Neural cell (in vitro differentiated cells): ENCODE results near the gene ASCL4. TPM values are rescaled to one million over a fixed set of nuclear protein-coding genes. Genes with fewer than 3 reads are reported as not detected.

Experiments
- H2AFZ ChIP-seq: fragments of 200-600, 300-800 bp; sonication (generic), shearing (Covaris generic); 2 replicates; pipeline ENCODE4 v1.6.0; 2014; ENCODE audit warnings: low read depth, mild to moderate bottlenecking, antibody characterized with exemption, low read length, moderate library complexity
- H3F3A ChIP-seq: fragments of 200-600 bp; shearing (Covaris generic); 2 replicates; pipeline ENCODE4 v1.6.1; 2016; ENCODE audit warnings: mild to moderate bottlenecking, moderate library complexity, mixed read lengths, antibody characterized with exemption, low read length; ENCODE audit not compliant: insufficient read depth, poor library complexity, severe bottlenecking
- H3K27ac ChIP-seq: fragments of 200-600, 300-800 bp; sonication (generic), shearing (Covaris generic); 2 replicates; pipeline ENCODE4 v1.5.1; 2014; ENCODE audit warnings: mild to moderate bottlenecking, low read length, moderate library complexity
- H3K27me3 ChIP-seq: fragments of 300-800, 200-600 bp; sonication (generic), shearing (Covaris generic); 2 replicates; pipeline ENCODE4 v1.6.0; 2014; ENCODE audit warnings: mild to moderate bottlenecking, low read depth, low read length, moderate library complexity; ENCODE audit not compliant: insufficient read depth
- H3K36me3 ChIP-seq: fragments of 300-800, 200-600 bp; sonication (generic), shearing (Covaris generic); 2 replicates; pipeline ENCODE4 v1.5.1; 2014; ENCODE audit warnings: mild to moderate bottlenecking, antibody characterized with exemption, low read length, moderate library complexity; ENCODE audit not compliant: insufficient read depth
- H3K4me2 ChIP-seq: fragments of 300-800, 200-600 bp; sonication (generic), shearing (Covaris generic); 2 replicates; pipeline ENCODE4 v1.6.0; 2014; ENCODE audit warnings: mild to moderate bottlenecking, low read length
- H3K4me3 ChIP-seq: fragments of 300-800, 200-600 bp; sonication (generic), shearing (Covaris generic); 2 replicates; pipeline ENCODE4 v1.5.1; 2014; ENCODE audit warnings: mild to moderate bottlenecking, low read length, moderate library complexity
- H3K79me2 ChIP-seq: fragments of 200-600 bp; shearing (Covaris generic); replicated peaks from 2 replicates; pipeline ENCODE4 v1.6.0; 2014; ENCODE audit warnings: mild to moderate bottlenecking, low read length, moderate library complexity; ENCODE audit not compliant: insufficient read depth
- H3K9ac ChIP-seq: fragments of 300-800, 200-600 bp; sonication (generic), shearing (Covaris generic); 2 replicates; pipeline ENCODE4 v1.6.1; 2016; ENCODE audit warnings: mild to moderate bottlenecking, low read length, mixed read lengths
- H3K9me2 ChIP-seq: fragments of 200-600 bp; shearing (Covaris generic); 2 replicates; pipeline ENCODE4 v1.6.1; 2016; ENCODE audit warnings: mild to moderate bottlenecking, low read length, mixed read lengths; ENCODE audit not compliant: insufficient read depth
- H3K9me3 ChIP-seq: fragments of 200-600, 300-800 bp; sonication (generic), shearing (Covaris generic); 2 replicates; pipeline ENCODE4 v1.6.1; 2016; ENCODE audit warnings: mild to moderate bottlenecking, mixed run types, low read length, moderate library complexity, mixed read lengths
- H4K20me1 ChIP-seq: fragments of 200-600 bp; shearing (Covaris generic); 2 replicates; pipeline ENCODE4 v1.6.1; 2016; ENCODE audit warnings: mild to moderate bottlenecking, mixed run types; ENCODE audit not compliant: insufficient read depth
- EP300 ChIP-seq: fragments of 450-650 bp; conservative IDR thresholded peaks from 2 replicates; pipeline ENCODE4 v1.6.1; 2014; ENCODE audit warnings: antibody characterized with exemption, mild to moderate bottlenecking, moderate library complexity; ENCODE audit not compliant: poor library complexity, severe bottlenecking
- EZH2 ChIP-seq: fragments of 200-600, 300-800 bp; shearing (Covaris generic), sonication (generic); IDR thresholded peaks from 2 replicates; pipeline ENCODE4 v1.6.1; 2014; ENCODE audit warnings: antibody characterized with exemption, low read length, borderline replicate concordance, mild to moderate bottlenecking; ENCODE audit not compliant: insufficient read depth, poor library complexity, severe bottlenecking
- MXI1 ChIP-seq: fragments of 450-650 bp; conservative IDR thresholded peaks from 2 replicates; pipeline ENCODE4 v1.6.1; 2014; ENCODE audit warnings: antibody characterized with exemption, mild to moderate bottlenecking; ENCODE audit not compliant: poor library complexity, severe bottlenecking
- POLR2AphosphoS5 ChIP-seq: IDR thresholded peaks from 2 replicates; pipeline ENCODE4 v1.6.1; 2012
- RAD21 ChIP-seq: fragments of 450-650 bp; conservative IDR thresholded peaks from 2 replicates; pipeline ENCODE4 v1.6.1; 2014; ENCODE audit warnings: antibody characterized with exemption, mild to moderate bottlenecking, moderate library complexity
- SMC3 ChIP-seq: fragments of 450-650 bp; conservative IDR thresholded peaks from 2 replicates; pipeline ENCODE4 v1.6.1; 2014; ENCODE audit warnings: antibody characterized with exemption, mild to moderate bottlenecking, moderate library complexity; ENCODE audit not compliant: poor library complexity
- TAF1 ChIP-seq: IDR thresholded peaks from 2 replicates; pipeline ENCODE4 v1.6.1; 2012; ENCODE audit warnings: low read depth
- polyA plus RNA-seq: library from polyadenylated mRNA; depleted of rRNA; stranded (reverse); fragments of >200 nt; gene quantifications from 2 replicates; pipeline ENCODE4 v1.2.3, GENCODE V29; 2014
- TF ChIP-seq, protein P1 (sequence below): fragments of 450-650 bp; IDR thresholded peaks from 2 replicates; pipeline ENCODE4 v1.5.1; 2014; ENCODE audit warnings: antibody characterized with exemption, mild to moderate bottlenecking, moderate library complexity; ENCODE audit not compliant: poor library complexity, severe bottlenecking
- TF ChIP-seq, protein P2 (sequence below): IDR thresholded peaks from 2 replicates; pipeline ENCODE4 v1.6.1; 2012; ENCODE audit warnings: borderline replicate concordance

ASCL4 gene
- polyA plus RNA-seq, 1 donor from 2014 or later: not detected

DNA sequence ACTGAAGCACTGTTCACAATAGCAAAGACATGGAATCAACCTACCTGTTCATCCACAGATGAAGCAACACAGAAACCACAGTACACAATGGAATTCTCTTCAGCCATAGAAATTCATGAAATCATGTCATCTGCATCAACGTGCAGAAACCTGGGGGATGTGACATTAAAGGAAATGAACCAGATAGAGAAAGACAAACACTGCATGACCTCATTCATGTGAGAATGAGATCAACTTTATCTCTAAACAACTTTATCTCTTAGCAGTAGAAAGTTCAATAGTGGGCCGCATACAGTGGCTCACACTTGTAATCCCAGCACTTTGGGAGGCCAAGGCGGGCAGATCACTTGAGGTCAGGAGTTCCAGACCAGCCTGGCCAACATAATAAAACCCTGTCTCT, 19.9 kb downstream of the ASCL4 start:
- no peaks in the 10 kb centered on the region for H3K36me3 ChIP-seq
- H3K27ac ChIP-seq: no peak overlapping the region
- H3F3A ChIP-seq: no peaks in the 10 kb centered on the region
- no peak overlapping the region for H3K9ac ChIP-seq
- no peaks in the 10 kb centered on the region for H3K9me3 ChIP-seq
- H3K27me3 ChIP-seq: no peaks in the 10 kb centered on the region
- H3K4me2 ChIP-seq: no peak overlapping the region
- no peak overlapping the region for H3K4me3 ChIP-seq
- TF ChIP-seq EZH2 (no peak), EP300 (no peak), TAF1 (no peak), POLR2AphosphoS5 (no peak), MXI1 (no peak), SMC3 (no peak), RAD21 (no peak)
- TF ChIP-seq, protein P1, sequence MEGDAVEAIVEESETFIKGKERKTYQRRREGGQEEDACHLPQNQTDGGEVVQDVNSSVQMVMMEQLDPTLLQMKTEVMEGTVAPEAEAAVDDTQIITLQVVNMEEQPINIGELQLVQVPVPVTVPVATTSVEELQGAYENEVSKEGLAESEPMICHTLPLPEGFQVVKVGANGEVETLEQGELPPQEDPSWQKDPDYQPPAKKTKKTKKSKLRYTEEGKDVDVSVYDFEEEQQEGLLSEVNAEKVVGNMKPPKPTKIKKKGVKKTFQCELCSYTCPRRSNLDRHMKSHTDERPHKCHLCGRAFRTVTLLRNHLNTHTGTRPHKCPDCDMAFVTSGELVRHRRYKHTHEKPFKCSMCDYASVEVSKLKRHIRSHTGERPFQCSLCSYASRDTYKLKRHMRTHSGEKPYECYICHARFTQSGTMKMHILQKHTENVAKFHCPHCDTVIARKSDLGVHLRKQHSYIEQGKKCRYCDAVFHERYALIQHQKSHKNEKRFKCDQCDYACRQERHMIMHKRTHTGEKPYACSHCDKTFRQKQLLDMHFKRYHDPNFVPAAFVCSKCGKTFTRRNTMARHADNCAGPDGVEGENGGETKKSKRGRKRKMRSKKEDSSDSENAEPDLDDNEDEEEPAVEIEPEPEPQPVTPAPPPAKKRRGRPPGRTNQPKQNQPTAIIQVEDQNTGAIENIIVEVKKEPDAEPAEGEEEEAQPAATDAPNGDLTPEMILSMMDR: no peak
- TF ChIP-seq, protein P2, sequence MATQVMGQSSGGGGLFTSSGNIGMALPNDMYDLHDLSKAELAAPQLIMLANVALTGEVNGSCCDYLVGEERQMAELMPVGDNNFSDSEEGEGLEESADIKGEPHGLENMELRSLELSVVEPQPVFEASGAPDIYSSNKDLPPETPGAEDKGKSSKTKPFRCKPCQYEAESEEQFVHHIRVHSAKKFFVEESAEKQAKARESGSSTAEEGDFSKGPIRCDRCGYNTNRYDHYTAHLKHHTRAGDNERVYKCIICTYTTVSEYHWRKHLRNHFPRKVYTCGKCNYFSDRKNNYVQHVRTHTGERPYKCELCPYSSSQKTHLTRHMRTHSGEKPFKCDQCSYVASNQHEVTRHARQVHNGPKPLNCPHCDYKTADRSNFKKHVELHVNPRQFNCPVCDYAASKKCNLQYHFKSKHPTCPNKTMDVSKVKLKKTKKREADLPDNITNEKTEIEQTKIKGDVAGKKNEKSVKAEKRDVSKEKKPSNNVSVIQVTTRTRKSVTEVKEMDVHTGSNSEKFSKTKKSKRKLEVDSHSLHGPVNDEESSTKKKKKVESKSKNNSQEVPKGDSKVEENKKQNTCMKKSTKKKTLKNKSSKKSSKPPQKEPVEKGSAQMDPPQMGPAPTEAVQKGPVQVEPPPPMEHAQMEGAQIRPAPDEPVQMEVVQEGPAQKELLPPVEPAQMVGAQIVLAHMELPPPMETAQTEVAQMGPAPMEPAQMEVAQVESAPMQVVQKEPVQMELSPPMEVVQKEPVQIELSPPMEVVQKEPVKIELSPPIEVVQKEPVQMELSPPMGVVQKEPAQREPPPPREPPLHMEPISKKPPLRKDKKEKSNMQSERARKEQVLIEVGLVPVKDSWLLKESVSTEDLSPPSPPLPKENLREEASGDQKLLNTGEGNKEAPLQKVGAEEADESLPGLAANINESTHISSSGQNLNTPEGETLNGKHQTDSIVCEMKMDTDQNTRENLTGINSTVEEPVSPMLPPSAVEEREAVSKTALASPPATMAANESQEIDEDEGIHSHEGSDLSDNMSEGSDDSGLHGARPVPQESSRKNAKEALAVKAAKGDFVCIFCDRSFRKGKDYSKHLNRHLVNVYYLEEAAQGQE: no peak
- H4K20me1 ChIP-seq: no peaks in the 10 kb centered on the region
- H3K9me2 ChIP-seq: no peaks in the 10 kb centered on the region
- H2AFZ ChIP-seq: no peak overlapping the region
- no peaks in the 10 kb centered on the region for H3K79me2 ChIP-seq

DNA sequence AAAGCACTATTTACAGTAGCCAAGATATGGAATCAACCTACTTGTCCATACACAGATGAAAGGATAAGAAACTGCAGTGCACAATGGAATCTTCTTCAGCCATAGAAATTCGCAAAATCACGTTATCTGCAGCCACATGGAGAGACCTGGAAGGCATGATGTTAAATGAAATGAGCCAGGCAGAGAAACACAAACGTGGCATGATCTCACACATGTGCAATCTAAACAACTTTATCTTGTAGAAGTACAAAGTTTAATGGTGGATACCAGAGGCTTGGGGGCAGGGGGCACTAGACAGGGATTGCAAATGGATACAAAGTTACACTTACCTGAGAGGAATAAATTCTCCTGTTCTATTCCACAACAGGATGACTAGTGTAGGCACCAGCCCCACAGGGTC, 24.1 kb downstream of the ASCL4 start:
- no peak overlapping the region for H3K27ac ChIP-seq
- no peak overlapping the region for H3K9ac ChIP-seq
- H3K4me3 ChIP-seq: no peak overlapping the region
- H3F3A ChIP-seq: no peaks in the 10 kb centered on the region
- H4K20me1 ChIP-seq: no peaks in the 10 kb centered on the region
- no peak overlapping the region for H3K4me2 ChIP-seq
- TF ChIP-seq, protein P1: no peak
- TF ChIP-seq TAF1 (no peak), SMC3 (no peak), POLR2AphosphoS5 (no peak), MXI1 (no peak), RAD21 (no peak), EZH2 (no peak), EP300 (no peak)
- TF ChIP-seq, protein P2: no peak
- no peaks in the 10 kb centered on the region for H3K36me3 ChIP-seq
- H2AFZ ChIP-seq: no peak overlapping the region
- H3K79me2 ChIP-seq: no peaks in the 10 kb centered on the region
- H3K9me3 ChIP-seq: no peaks in the 10 kb centered on the region
- no peaks in the 10 kb centered on the region for H3K27me3 ChIP-seq
- no peaks in the 10 kb centered on the region for H3K9me2 ChIP-seq
